ENCODE results near the gene ALKBH5. TPM values are rescaled to one million over a fixed set of nuclear protein-coding genes. Genes with fewer than 3 reads are reported as not detected.
A peak's percentile ranks its signal among the peaks of the same experiment; 100 is the strongest.

Gene ALKBH5
- total and polyA plus RNA-seq, 10 of the 15 experiments (the other 5 are each of a cell fraction or from before 2014, with no cell fraction given) = 13.7 to 99.9 (median 52.4) TPM

DNA sequence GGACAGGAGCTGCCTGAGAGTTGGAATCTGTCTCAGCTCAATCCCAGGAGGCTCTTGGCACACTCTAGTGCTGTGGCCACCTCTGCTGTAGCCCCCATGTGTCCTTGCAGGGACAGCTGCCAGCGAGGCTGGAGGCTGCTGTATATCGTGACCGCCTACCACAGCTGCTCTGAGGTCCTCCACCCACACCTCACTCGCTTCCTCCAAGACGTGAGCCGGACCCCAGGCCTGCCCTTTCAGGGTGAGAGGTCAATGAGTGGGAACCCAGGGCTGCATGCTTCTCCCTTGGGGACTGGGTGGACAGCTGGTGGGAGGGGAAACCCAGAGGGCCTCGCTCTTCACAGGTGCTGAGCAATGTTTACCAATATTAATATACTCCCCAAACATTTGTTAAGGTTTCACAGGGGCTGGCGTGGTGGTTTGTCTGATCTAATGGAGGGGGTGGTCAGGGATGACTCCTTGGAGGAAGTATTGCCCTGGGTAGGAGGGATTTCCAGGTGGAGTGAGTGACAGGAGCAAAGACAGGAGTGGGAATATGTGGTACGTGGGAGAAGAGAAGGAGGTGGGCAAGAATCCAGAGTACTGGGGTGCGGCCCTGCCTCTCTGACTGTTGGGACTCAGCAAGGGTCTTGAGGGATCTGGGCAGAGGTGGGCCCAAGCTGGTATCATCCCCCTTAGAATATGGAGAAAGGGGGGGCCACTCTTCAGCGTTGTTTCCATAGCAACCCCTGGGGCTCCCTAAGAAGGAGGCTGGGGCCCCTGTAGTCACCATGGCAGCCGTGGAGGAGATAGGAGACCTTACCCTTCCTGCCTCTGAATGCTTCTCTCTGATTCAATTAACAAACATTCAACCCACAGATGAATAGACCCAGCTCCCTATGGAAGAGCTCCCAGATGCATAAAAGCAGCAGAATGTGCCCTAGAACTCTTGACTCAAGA, 22.2 kb upstream of the ALKBH5 start (continued):
- TF ChIP-seq ZNF592 (IDR thresholded peaks at IDR 0.05) = no peak
- TF ChIP-seq ZNF24 (IDR thresholded peaks at IDR 0.05) = no peak
- TF ChIP-seq SREBF2 (IDR thresholded peaks at IDR 0.05; ENCODE audit: low read length) = no peak
- TF ChIP-seq, protein P1, sequence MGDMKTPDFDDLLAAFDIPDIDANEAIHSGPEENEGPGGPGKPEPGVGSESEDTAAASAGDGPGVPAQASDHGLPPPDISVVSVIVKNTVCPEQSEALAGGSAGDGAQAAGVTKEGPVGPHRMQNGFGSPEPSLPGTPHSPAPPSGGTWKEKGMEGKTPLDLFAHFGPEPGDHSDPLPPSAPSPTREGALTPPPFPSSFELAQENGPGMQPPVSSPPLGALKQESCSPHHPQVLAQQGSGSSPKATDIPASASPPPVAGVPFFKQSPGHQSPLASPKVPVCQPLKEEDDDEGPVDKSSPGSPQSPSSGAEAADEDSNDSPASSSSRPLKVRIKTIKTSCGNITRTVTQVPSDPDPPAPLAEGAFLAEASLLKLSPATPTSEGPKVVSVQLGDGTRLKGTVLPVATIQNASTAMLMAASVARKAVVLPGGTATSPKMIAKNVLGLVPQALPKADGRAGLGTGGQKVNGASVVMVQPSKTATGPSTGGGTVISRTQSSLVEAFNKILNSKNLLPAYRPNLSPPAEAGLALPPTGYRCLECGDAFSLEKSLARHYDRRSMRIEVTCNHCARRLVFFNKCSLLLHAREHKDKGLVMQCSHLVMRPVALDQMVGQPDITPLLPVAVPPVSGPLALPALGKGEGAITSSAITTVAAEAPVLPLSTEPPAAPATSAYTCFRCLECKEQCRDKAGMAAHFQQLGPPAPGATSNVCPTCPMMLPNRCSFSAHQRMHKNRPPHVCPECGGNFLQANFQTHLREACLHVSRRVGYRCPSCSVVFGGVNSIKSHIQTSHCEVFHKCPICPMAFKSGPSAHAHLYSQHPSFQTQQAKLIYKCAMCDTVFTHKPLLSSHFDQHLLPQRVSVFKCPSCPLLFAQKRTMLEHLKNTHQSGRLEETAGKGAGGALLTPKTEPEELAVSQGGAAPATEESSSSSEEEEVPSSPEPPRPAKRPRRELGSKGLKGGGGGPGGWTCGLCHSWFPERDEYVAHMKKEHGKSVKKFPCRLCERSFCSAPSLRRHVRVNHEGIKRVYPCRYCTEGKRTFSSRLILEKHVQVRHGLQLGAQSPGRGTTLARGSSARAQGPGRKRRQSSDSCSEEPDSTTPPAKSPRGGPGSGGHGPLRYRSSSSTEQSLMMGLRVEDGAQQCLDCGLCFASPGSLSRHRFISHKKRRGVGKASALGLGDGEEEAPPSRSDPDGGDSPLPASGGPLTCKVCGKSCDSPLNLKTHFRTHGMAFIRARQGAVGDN (IDR thresholded peaks at IDR 0.05) = 0 out of 2 replicates have a peak, but pooled peaks have one; percentile 55
- TF ChIP-seq RUNX3 (IDR thresholded peaks at IDR 0.05; ENCODE audit: low read length) = peak; percentile 65
- TF ChIP-seq, protein P2, sequence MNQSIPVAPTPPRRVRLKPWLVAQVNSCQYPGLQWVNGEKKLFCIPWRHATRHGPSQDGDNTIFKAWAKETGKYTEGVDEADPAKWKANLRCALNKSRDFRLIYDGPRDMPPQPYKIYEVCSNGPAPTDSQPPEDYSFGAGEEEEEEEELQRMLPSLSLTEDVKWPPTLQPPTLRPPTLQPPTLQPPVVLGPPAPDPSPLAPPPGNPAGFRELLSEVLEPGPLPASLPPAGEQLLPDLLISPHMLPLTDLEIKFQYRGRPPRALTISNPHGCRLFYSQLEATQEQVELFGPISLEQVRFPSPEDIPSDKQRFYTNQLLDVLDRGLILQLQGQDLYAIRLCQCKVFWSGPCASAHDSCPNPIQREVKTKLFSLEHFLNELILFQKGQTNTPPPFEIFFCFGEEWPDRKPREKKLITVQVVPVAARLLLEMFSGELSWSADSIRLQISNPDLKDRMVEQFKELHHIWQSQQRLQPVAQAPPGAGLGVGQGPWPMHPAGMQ (IDR thresholded peaks at IDR 0.05; ENCODE audit: borderline replicate concordance) = no peak
- peak; percentile 93 for TF ChIP-seq TCF12 (IDR thresholded peaks at IDR 0.05; ENCODE audit: low read depth, low read length)
- no peak for TF ChIP-seq POLR2AphosphoS2 (IDR thresholded peaks at IDR 0.05; ENCODE audit: low read depth, low read length)
- TF ChIP-seq REST (IDR thresholded peaks at IDR 0.05; ENCODE audit: low read depth, low read length) = no peak
- TF ChIP-seq, protein P3, sequence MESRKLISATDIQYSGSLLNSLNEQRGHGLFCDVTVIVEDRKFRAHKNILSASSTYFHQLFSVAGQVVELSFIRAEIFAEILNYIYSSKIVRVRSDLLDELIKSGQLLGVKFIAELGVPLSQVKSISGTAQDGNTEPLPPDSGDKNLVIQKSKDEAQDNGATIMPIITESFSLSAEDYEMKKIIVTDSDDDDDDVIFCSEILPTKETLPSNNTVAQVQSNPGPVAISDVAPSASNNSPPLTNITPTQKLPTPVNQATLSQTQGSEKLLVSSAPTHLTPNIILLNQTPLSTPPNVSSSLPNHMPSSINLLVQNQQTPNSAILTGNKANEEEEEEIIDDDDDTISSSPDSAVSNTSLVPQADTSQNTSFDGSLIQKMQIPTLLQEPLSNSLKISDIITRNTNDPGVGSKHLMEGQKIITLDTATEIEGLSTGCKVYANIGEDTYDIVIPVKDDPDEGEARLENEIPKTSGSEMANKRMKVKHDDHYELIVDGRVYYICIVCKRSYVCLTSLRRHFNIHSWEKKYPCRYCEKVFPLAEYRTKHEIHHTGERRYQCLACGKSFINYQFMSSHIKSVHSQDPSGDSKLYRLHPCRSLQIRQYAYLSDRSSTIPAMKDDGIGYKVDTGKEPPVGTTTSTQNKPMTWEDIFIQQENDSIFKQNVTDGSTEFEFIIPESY (IDR thresholded peaks at IDR 0.05) = no peak
- TF ChIP-seq RBBP5 (conservative IDR thresholded peaks at IDR 0.05) = no peak
- TF ChIP-seq SPI1 (IDR thresholded peaks at IDR 0.05; ENCODE audit: borderline replicate concordance, insufficient read depth, low read depth, low read length) = peak; percentile 30; the same call in 1 of the 2 replicates
- TF ChIP-seq ZBED1 (IDR thresholded peaks at IDR 0.05; ENCODE audit: borderline replicate concordance) = no peak

Measured in GM12878 (cell line).